PC-9 (cell line): ENCODE measurements around the gene BARHL1.

Experiments used
- CTCF ChIP-seq: fragments of 200-600 bp; sonication (generic); conservative IDR thresholded peaks from 2 replicates; pipeline ENCODE4 v1.6.1; 2017; ENCODE audit warnings: mixed run types, antibody characterized with exemption, mild to moderate bottlenecking, moderate library complexity
- EZH2 ChIP-seq: fragments of 200-600 bp; sonication (generic); IDR thresholded peaks from 2 replicates; pipeline ENCODE4 v1.8.0; 2017; ENCODE audit warnings: antibody characterized with exemption, low read depth

- TF ChIP-seq CTCF = no peak
- no peak for TF ChIP-seq EZH2
Measured at GRCh38 chr9:132543960-132544359, 38.4 kb upstream of the BARHL1 start.
